ENCODE data around the gene AKAP14. TPM values are rescaled to one million over a fixed set of nuclear protein-coding genes. Genes with fewer than 3 reads are reported as not detected.

AKAP14 gene
- total RNA-seq, 2 donors from 2014 or later: 0.66 TPM; not detected in 1

Other genes starting within 250 kb of the AKAP14 start
- gene SEPTIN6, start 202.7 kb upstream of the AKAP14 start, total RNA-seq: 100 to 1,000 TPM; 110 to 233 TPM
- gene SOWAHD, start 137.3 kb upstream of the AKAP14 start, total RNA-seq: under 1 TPM in 1 of 2 donors, not detected in 1; 0.53 TPM
- 1,000 to 10,000 TPM; 2,603 to 3,012 TPM for gene RPL39, start 104.3 kb upstream of the AKAP14 start, total RNA-seq
- 10 to 100 TPM; 17.5 to 28.9 TPM for gene UPF3B, start 42.9 kb upstream of the AKAP14 start, total RNA-seq
- gene RNF113A, start 24.2 kb upstream of the AKAP14 start, total RNA-seq: 10 to 100 TPM; 20.1 to 34.3 TPM
- 100 to 1,000 TPM in 1 of 2 donors, 10 to 100 TPM in 1; 67.6 to 111 TPM for gene NDUFA1, start 24.1 kb upstream of the AKAP14 start, total RNA-seq
- 10 to 100 TPM in 1 of 2 donors, 1 to 10 TPM in 1; 8.8 to 11.4 TPM for gene NKAP, start 47.9 kb downstream of the AKAP14 start, total RNA-seq
- not detected for gene RHOXF2B, start 181.8 kb downstream of the AKAP14 start, total RNA-seq
- gene RHOXF1, start 220.0 kb downstream of the AKAP14 start, total RNA-seq: under 1 TPM in 1 of 2 donors, not detected in 1; 0.80 TPM